Keratinocyte (primary cell): Measurements from ENCODE around the gene MTHFD1L. TPM values are rescaled to one million over a fixed set of nuclear protein-coding genes. Genes with fewer than 3 reads are reported as not detected.

Source experiments
- DNase-seq: peaks from one replicate; pipeline ENCODE4 v3.0.0-alpha.2; 2011; ENCODE audit warnings: low read depth, missing footprints, low spot score
- FAIRE-seq: peaks from 2 replicates; lab custom pipeline; 2011; peaks lifted over from hg19 to GRCh38; lab: Jason Lieb, UNC
- H2AFZ ChIP-seq: 2 replicates; pipeline ENCODE4 v1.6.0; 2012; ENCODE audit warnings: low read length, control low read depth, inconsistent platforms; ENCODE audit not compliant: control insufficient read depth
- H3K27ac ChIP-seq: 2 replicates; pipeline ENCODE4 v1.5.1; 2011; ENCODE audit warnings: low read length; ENCODE audit not compliant: control insufficient read depth, insufficient read depth
- H3K27me3 ChIP-seq: 3 replicates; pipeline ENCODE4 v1.6.0; 2011; ENCODE audit warnings: low read length; ENCODE audit not compliant: control insufficient read depth, insufficient read depth; ENCODE audit errors: extremely low read depth
- H3K36me3 ChIP-seq, 2 experiments: 2 replicates in 1 of 2; 3 replicates in 1 of 2; pipeline ENCODE4 v1.5.1; 2011; ENCODE audit warnings: low read length in 2 of 2, mild to moderate bottlenecking in 1 of 2; ENCODE audit not compliant: control insufficient read depth in 2 of 2, insufficient read depth in 2 of 2; ENCODE audit errors: extremely low read depth in 1 of 2
- H3K4me1 ChIP-seq: 3 replicates; pipeline ENCODE4 v1.5.1; 2011; ENCODE audit warnings: low read length; ENCODE audit not compliant: control insufficient read depth, insufficient read depth; ENCODE audit errors: extremely low read depth
- H3K4me2 ChIP-seq: 3 replicates; pipeline ENCODE4 v1.6.0; 2011; ENCODE audit warnings: low read depth, low read length; ENCODE audit not compliant: control insufficient read depth, insufficient read depth; ENCODE audit errors: extremely low read depth
- H3K4me3 ChIP-seq, 3 experiments: fragments of 200-600 bp in 1 of 3; sonication (generic) in 1 of 3; 2 replicates in 2 of 3; 3 replicates in 1 of 3; pipeline ENCODE4 v1.5.1; 2011 to 2016; ENCODE audit warnings: low read length in 3 of 3, mild to moderate bottlenecking in 3 of 3, control low read depth in 2 of 3, inconsistent platforms in 1 of 3, low read depth in 1 of 3, mixed read lengths in 1 of 3, mixed run types in 1 of 3, moderate library complexity in 1 of 3; ENCODE audit not compliant: control insufficient read depth in 2 of 3, insufficient read depth in 2 of 3; ENCODE audit errors: extremely low read depth in 1 of 3
- H3K79me2 ChIP-seq: 2 replicates; pipeline ENCODE4 v1.6.0; 2012; ENCODE audit warnings: low read length; ENCODE audit not compliant: control insufficient read depth, insufficient read depth
- H3K9ac ChIP-seq: 3 replicates; pipeline ENCODE4 v1.6.0; 2011; ENCODE audit warnings: low read length; ENCODE audit not compliant: control insufficient read depth, insufficient read depth; ENCODE audit errors: extremely low read depth
- H3K9me1 ChIP-seq: 3 replicates; pipeline ENCODE4 v1.6.0; 2011; ENCODE audit warnings: low read length; ENCODE audit not compliant: control insufficient read depth, insufficient read depth; ENCODE audit errors: extremely low read depth
- H3K9me3 ChIP-seq: 2 replicates; pipeline ENCODE4 v1.5.1; 2012; ENCODE audit warnings: low read depth, low read length; ENCODE audit not compliant: control insufficient read depth
- H4K20me1 ChIP-seq: 3 replicates; pipeline ENCODE4 v1.6.0; 2011; ENCODE audit warnings: low read length; ENCODE audit not compliant: control insufficient read depth, insufficient read depth; ENCODE audit errors: extremely low read depth
- CTCF ChIP-seq, 3 experiments: IDR thresholded peaks in 1 of 3; conservative IDR thresholded peaks in 1 of 3; optimal IDR thresholded peaks in 1 of 3; 2 replicates in 2 of 3; 3 replicates in 1 of 3; pipeline versions ENCODE3 to v1.5.1; 2011; ENCODE audit warnings: low read length in 3 of 3, mild to moderate bottlenecking in 3 of 3, moderate library complexity in 2 of 3, control low read depth in 1 of 3, inconsistent platforms in 1 of 3; ENCODE audit not compliant: insufficient read depth in 2 of 3; ENCODE audit errors: extremely low read depth in 1 of 3
- EZH2 ChIP-seq: IDR thresholded peaks from one replicate; pipeline ENCODE4 v1.6.1; 2012; ENCODE audit warnings: inconsistent platforms, mild to moderate bottlenecking, low read length, moderate library complexity
- dilution Hi-C: fragments of 300-500 bp; cut with MboI; formaldehyde crosslinking; loops from one replicate; pipeline ENCODE4 v1.7.0; 2020; ENCODE audit warnings: low sequenced_read_pairs; ENCODE audit not compliant: extremely low pct_ligation_motif_present
- polyA plus RNA-seq, 5 experiments: library from polyadenylated mRNA; depleted of rRNA in 3 of 5; stranded (reverse) in 3 of 5; stranded (forward) in 1 of 5; unstranded in 1 of 5; fragments of >200 nt; gene quantifications; 1 replicate in 1 of 5; 2 replicates in 3 of 5; 3 replicates in 1 of 5; pipeline versions ENCODE4 v1.2.1 to v1.2.3, GENCODE V29; 2011 to 2012; ENCODE audit warnings: missing spikeins in 2 of 5, low read depth in 1 of 5, low replicate concordance in 1 of 5

The MTHFD1L gene
- polyA plus RNA-seq, 1 donor (not counting 4 experiments of a cell fraction or from before 2014, with no cell fraction given), result 38.0 TPM

GRCh38 chr6:151071295-151071694, 205.8 kb downstream of the MTHFD1L start:
- H3K4me2 ChIP-seq, result no peak overlapping the region
- no peaks in the 10 kb centered on the region for H3K79me2 ChIP-seq
- TF ChIP-seq EZH2, result no peak
- no peak for TF ChIP-seq CTCF (optimal IDR thresholded peaks at IDR 0.05 in 1 of 3, IDR thresholded peaks at IDR 0.05 in 1 of 3, conservative IDR thresholded peaks at IDR 0.05 in 1 of 3; ENCODE audit: extremely low read depth in 1 of 3, insufficient read depth in 2 of 3, low read length in 3 of 3)
- dilution Hi-C loops, result no loop called here
- H3K4me1 ChIP-seq, result peaks cover 11% of the 10 kb centered on the region
- no peaks in the 10 kb centered on the region for H3K9me3 ChIP-seq
- no peaks in the 10 kb centered on the region for H4K20me1 ChIP-seq
- FAIRE-seq (no peak), DNase-seq (no peak)
- H3K9ac ChIP-seq, result no peak overlapping the region
- no peak overlapping the region for H3K27ac ChIP-seq
- no peaks in the 10 kb centered on the region for H3K27me3 ChIP-seq
- H3K4me3 ChIP-seq, result no peak overlapping the region
- peaks cover 0 to 3% of the 10 kb centered on the region in 2 experiments for H3K36me3 ChIP-seq
- no peaks in the 10 kb centered on the region for H3K9me1 ChIP-seq
- no peak overlapping the region for H2AFZ ChIP-seq

GRCh38 chr6:151073146-151073545, 207.6 kb downstream of the MTHFD1L start:
- Histone ChIP-seq H3K27me3 (no peaks in the 10 kb centered on the region), H3K9me1 (no peaks in the 10 kb centered on the region), H3K79me2 (no peaks in the 10 kb centered on the region), H4K20me1 (no peaks in the 10 kb centered on the region), H3K27ac (no peak overlapping the region), H3K9ac (no peak overlapping the region), H3K9me3 (no peaks in the 10 kb centered on the region), H3K4me2 (no peak overlapping the region), H3K4me3 (no peak overlapping the region), H2AFZ (no peak overlapping the region), H3K36me3 (peaks cover 0 to 3% of the 10 kb centered on the region in 2 experiments), H3K4me1 (peaks cover 2% of the 10 kb centered on the region)
- FAIRE-seq (no peak), DNase-seq (no peak)
- dilution Hi-C loops, result no loop called here
- TF ChIP-seq CTCF (optimal IDR thresholded peaks at IDR 0.05 in 1 of 3, IDR thresholded peaks at IDR 0.05 in 1 of 3, conservative IDR thresholded peaks at IDR 0.05 in 1 of 3; ENCODE audit: extremely low read depth in 1 of 3, insufficient read depth in 2 of 3, low read length in 3 of 3) (no peak), EZH2 (no peak)
